ENCODE measurements around the gene MPC1.
"Not testable (repeated sequence)": the region's sequence is repeated elsewhere in the genome, so short reads cannot be mapped to it uniquely, and the experiment has no call there.

MPC1 gene

DNA sequence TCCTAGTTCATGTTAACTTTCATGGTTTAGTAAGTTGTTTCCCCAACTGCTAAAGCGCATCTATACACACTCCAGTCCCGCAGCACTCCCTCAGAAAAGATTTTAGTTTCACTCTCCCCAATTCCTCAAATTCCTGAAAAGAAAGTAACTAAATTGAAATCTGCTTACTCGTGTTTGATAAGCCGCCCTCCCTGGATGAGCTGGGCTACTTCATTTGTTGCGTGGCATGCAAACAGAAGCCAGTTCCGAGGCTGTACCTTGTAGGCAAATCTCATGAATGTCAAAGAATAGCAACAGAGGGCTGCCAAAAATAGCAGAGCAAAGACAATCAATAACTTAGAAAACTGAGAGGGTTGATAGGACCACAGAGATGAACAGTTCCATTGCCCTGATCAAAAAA is 16.9 kb downstream of the MPC1 start:
- Histone ChIP-seq H3K9ac (ENCODE audit: low read depth in 1 of 2, low read length in 2 of 2) (no peak overlapping the region), H3K36me3 (ENCODE audit: control insufficient read depth in 2 of 2, insufficient read depth in 2 of 2, low read length in 2 of 2) (peaks cover 21 to 29% of the 10 kb centered on the region in 2 donors), H3K9me3 (ENCODE audit: control insufficient read depth in 2 of 2, low read length in 2 of 2) (no peaks in the 10 kb centered on the region), H3K4me3 (ENCODE audit: low read length in 2 of 2) (no peak overlapping the region), H3K27ac (ENCODE audit: low read depth in 2 of 2, low read length in 2 of 2) (no peak overlapping the region), H3K27me3 (ENCODE audit: control insufficient read depth in 2 of 2, insufficient read depth in 2 of 2, low read length in 2 of 2) (no peaks in the 10 kb centered on the region), H3K4me1 (ENCODE audit: control insufficient read depth in 2 of 2, insufficient read depth in 2 of 2, low read length in 2 of 2) (peaks cover 0 to 2% of the 10 kb centered on the region in 2 donors)

GRCh38 chr6:166365221-166365620 is 17.5 kb downstream of the MPC1 start:
- H3K9me3 ChIP-seq (ENCODE audit: control insufficient read depth in 2 of 2, low read length in 2 of 2): no peaks in the 10 kb centered on the region
- H3K9ac ChIP-seq (ENCODE audit: low read depth in 1 of 2, low read length in 2 of 2): no peak overlapping the region
- no peaks in the 10 kb centered on the region for H3K27me3 ChIP-seq (ENCODE audit: control insufficient read depth in 2 of 2, insufficient read depth in 2 of 2, low read length in 2 of 2)
- H3K36me3 ChIP-seq (ENCODE audit: control insufficient read depth in 2 of 2, insufficient read depth in 2 of 2, low read length in 2 of 2): peaks cover 21 to 29% of the 10 kb centered on the region in 2 donors
- no peak overlapping the region for H3K27ac ChIP-seq (ENCODE audit: low read depth in 2 of 2, low read length in 2 of 2)
- no peak overlapping the region for H3K4me3 ChIP-seq (ENCODE audit: low read length in 2 of 2)
- H3K4me1 ChIP-seq (ENCODE audit: control insufficient read depth in 2 of 2, insufficient read depth in 2 of 2, low read length in 2 of 2): peaks cover 0 to 2% of the 10 kb centered on the region in 2 donors

GRCh38 chr6:166364456-166364855 is 18.3 kb downstream of the MPC1 start:
- H3K4me3 ChIP-seq (ENCODE audit: low read length in 2 of 2): no peak overlapping the region
- H3K9me3 ChIP-seq (ENCODE audit: control insufficient read depth in 2 of 2, low read length in 2 of 2): no peaks in the 10 kb centered on the region
- peaks cover 21 to 29% of the 10 kb centered on the region in 2 donors for H3K36me3 ChIP-seq (ENCODE audit: control insufficient read depth in 2 of 2, insufficient read depth in 2 of 2, low read length in 2 of 2)
- no peak overlapping the region for H3K9ac ChIP-seq (ENCODE audit: low read depth in 1 of 2, low read length in 2 of 2)
- H3K27me3 ChIP-seq (ENCODE audit: control insufficient read depth in 2 of 2, insufficient read depth in 2 of 2, low read length in 2 of 2): no peaks in the 10 kb centered on the region
- no peak overlapping the region for H3K27ac ChIP-seq (ENCODE audit: low read depth in 2 of 2, low read length in 2 of 2)
- H3K4me1 ChIP-seq (ENCODE audit: control insufficient read depth in 2 of 2, insufficient read depth in 2 of 2, low read length in 2 of 2): peaks cover 0 to 2% of the 10 kb centered on the region in 2 donors

DNA sequence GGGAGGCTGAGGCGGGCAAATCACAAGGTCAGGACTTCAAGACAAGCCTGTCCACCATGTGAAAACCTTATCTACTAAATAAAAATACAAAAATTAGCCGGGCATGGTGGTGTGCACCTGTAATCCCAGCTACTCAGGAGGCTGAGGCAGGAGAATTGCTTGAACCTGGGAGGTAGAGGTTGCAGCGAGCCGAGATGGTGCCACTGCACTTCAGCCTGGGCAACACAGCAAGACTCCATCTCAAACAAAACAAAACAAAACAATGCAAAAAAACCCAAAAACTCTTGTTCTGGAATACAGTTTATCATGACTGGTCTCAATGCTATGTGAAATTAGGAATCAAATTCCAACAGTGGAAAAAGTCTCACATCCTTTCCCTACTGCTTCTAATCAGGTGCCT is 20.3 kb downstream of the MPC1 start:
- not testable (repeated sequence) for H3K27me3 ChIP-seq (ENCODE audit: control insufficient read depth in 2 of 2, insufficient read depth in 2 of 2, low read length in 2 of 2); H3K27ac ChIP-seq (ENCODE audit: low read depth in 2 of 2, low read length in 2 of 2); H3K4me3 ChIP-seq (ENCODE audit: low read length in 2 of 2); H3K4me1 ChIP-seq (ENCODE audit: control insufficient read depth in 2 of 2, insufficient read depth in 2 of 2, low read length in 2 of 2); H3K9me3 ChIP-seq (ENCODE audit: control insufficient read depth in 2 of 2, low read length in 2 of 2); H3K9ac ChIP-seq (ENCODE audit: low read depth in 1 of 2, low read length in 2 of 2)
- H3K36me3 ChIP-seq (ENCODE audit: control insufficient read depth in 2 of 2, insufficient read depth in 2 of 2, low read length in 2 of 2): peaks cover 21 to 27% of the 10 kb centered on the region in 2 donors

- Histone ChIP-seq H3K36me3 (ENCODE audit: control insufficient read depth in 2 of 2, insufficient read depth in 2 of 2, low read length in 2 of 2) (peaks cover 21% of the 10 kb centered on the region in 2 donors), H3K9me3 (ENCODE audit: control insufficient read depth in 2 of 2, low read length in 2 of 2) (no peaks in the 10 kb centered on the region), H3K9ac (ENCODE audit: low read depth in 1 of 2, low read length in 2 of 2) (no peak overlapping the region), H3K27ac (ENCODE audit: low read depth in 2 of 2, low read length in 2 of 2) (no peak overlapping the region), H3K4me1 (ENCODE audit: control insufficient read depth in 2 of 2, insufficient read depth in 2 of 2, low read length in 2 of 2) (peaks cover 0 to 2% of the 10 kb centered on the region in 2 donors), H3K4me3 (ENCODE audit: low read length in 2 of 2) (no peak overlapping the region), H3K27me3 (ENCODE audit: control insufficient read depth in 2 of 2, insufficient read depth in 2 of 2, low read length in 2 of 2) (no peaks in the 10 kb centered on the region)
These were observed 21.7 kb downstream of the MPC1 start for GRCh38 chr6:166361077-166361429.

DNA sequence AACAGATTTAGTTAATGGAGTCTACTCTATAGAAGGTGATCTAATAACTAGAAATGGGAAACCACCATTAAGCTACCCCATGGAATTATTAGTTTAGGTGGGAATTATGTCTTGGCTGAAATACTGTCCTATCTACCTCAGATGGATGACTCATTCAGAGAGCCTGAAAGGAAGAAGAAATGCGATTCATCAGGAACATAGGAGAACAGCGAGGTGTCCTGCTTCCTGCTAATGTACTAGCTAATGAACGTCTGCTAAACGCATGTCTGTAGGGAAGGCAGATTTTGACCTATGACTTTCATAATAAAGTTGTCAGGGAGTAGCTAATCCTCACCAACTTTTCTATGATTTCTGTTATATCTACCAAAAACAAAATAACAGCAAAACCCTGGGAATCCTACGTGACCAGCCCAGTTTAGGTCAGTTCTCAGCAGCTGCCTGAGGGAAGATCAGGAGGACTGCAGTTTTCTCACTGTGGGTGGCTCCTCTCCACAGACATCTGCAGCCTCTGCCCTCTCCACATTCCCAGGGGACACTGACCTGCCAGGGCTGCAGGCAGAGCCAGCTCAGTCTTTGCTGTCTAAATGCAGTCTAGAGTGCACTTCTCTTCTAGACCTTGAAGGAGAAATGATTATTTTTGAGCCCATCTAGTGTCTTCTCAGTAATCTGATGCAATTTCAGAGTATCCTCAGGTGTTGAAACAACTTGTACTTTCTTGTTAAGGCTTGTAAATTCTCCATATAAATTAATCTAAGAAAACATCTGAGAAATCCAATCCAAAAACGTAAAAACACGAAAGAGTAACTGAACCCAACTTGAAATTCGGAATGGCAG is 22.3 kb downstream of the MPC1 start:
- peaks cover 0 to 2% of the 10 kb centered on the region in 2 donors for H3K4me1 ChIP-seq (ENCODE audit: control insufficient read depth in 2 of 2, insufficient read depth in 2 of 2, low read length in 2 of 2)
- peaks cover 16 to 18% of the 10 kb centered on the region in 2 donors for H3K36me3 ChIP-seq (ENCODE audit: control insufficient read depth in 2 of 2, insufficient read depth in 2 of 2, low read length in 2 of 2)
- no peak overlapping the region for H3K9ac ChIP-seq (ENCODE audit: low read depth in 1 of 2, low read length in 2 of 2)
- no peaks in the 10 kb centered on the region for H3K9me3 ChIP-seq (ENCODE audit: control insufficient read depth in 2 of 2, low read length in 2 of 2)
- H3K27me3 ChIP-seq (ENCODE audit: control insufficient read depth in 2 of 2, insufficient read depth in 2 of 2, low read length in 2 of 2): no peaks in the 10 kb centered on the region
- no peak overlapping the region for H3K4me3 ChIP-seq (ENCODE audit: low read length in 2 of 2)
- no peak overlapping the region for H3K27ac ChIP-seq (ENCODE audit: low read depth in 2 of 2, low read length in 2 of 2)

DNA sequence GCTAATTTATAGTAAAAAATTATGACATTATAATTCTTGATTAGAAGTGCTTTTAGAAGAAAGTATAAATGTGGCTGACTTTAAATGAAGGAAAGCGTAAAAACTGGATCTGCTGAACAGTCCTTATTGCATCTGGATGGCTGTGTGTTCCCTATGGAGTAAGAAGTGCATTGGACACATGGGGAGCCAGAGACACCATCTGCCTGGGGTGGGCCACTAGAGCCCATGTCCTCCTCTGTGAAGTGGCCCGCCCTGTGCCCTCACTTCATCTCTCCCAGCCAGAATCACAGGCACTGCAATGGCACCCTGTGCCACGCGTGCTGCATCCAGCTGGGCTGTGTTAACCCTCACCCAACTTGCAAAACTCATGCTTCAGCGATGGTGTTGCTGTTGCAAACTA is 27.2 kb downstream of the MPC1 start:
- H3K4me3 ChIP-seq (ENCODE audit: low read length in 2 of 2): no peak overlapping the region

GRCh38 chr6:166354965-166355364 is 27.8 kb downstream of the MPC1 start:
- H3K9me3 ChIP-seq (ENCODE audit: control insufficient read depth in 2 of 2, low read length in 2 of 2): no peaks in the 10 kb centered on the region
- H3K27me3 ChIP-seq (ENCODE audit: control insufficient read depth in 2 of 2, insufficient read depth in 2 of 2, low read length in 2 of 2): no peaks in the 10 kb centered on the region
- H3K9ac ChIP-seq (ENCODE audit: low read depth in 1 of 2, low read length in 2 of 2): no peak overlapping the region
- no peaks in the 10 kb centered on the region for H3K36me3 ChIP-seq (ENCODE audit: control insufficient read depth in 2 of 2, insufficient read depth in 2 of 2, low read length in 2 of 2)
- peaks cover 0 to 10% of the 10 kb centered on the region in 2 donors for H3K4me1 ChIP-seq (ENCODE audit: control insufficient read depth in 2 of 2, insufficient read depth in 2 of 2, low read length in 2 of 2)
- H3K4me3 ChIP-seq (ENCODE audit: low read length in 2 of 2): no peak overlapping the region
- H3K27ac ChIP-seq (ENCODE audit: low read depth in 2 of 2, low read length in 2 of 2): no peak overlapping the region

More for the DNA sequence above, 27.2 kb downstream of the MPC1 start:
- Histone ChIP-seq H3K9ac (ENCODE audit: low read depth in 1 of 2, low read length in 2 of 2) (no peak overlapping the region), H3K9me3 (ENCODE audit: control insufficient read depth in 2 of 2, low read length in 2 of 2) (no peaks in the 10 kb centered on the region), H3K4me1 (ENCODE audit: control insufficient read depth in 2 of 2, insufficient read depth in 2 of 2, low read length in 2 of 2) (peaks cover 0 to 10% of the 10 kb centered on the region in 2 donors), H3K27me3 (ENCODE audit: control insufficient read depth in 2 of 2, insufficient read depth in 2 of 2, low read length in 2 of 2) (no peaks in the 10 kb centered on the region), H3K27ac (ENCODE audit: low read depth in 2 of 2, low read length in 2 of 2) (no peak overlapping the region), H3K36me3 (ENCODE audit: control insufficient read depth in 2 of 2, insufficient read depth in 2 of 2, low read length in 2 of 2) (no peaks in the 10 kb centered on the region)

DNA sequence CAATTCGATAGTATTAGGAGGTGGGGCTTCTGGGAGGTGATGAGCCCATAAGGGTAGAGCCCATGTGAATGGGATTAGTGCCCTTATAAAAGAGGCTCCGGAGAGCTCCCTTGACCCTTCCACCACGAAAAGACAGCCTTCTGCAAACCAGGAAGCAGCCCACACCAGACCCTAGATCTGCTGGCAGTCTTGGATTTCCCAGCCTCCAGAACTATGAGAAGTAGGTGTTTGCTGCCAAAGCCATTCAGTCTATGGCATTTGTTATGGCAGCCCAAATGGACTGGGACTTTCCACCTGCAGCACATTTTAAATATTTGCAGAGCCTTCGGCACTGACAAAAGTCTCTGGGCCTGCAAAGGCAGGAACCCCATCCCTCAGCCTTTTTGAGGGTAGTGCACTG is 28.6 kb downstream of the MPC1 start:
- H3K27ac ChIP-seq (ENCODE audit: low read depth in 2 of 2, low read length in 2 of 2): no peak overlapping the region
- no peaks in the 10 kb centered on the region for H3K9me3 ChIP-seq (ENCODE audit: control insufficient read depth in 2 of 2, low read length in 2 of 2)
- H3K4me3 ChIP-seq (ENCODE audit: low read length in 2 of 2): no peak overlapping the region
- no peak overlapping the region for H3K9ac ChIP-seq (ENCODE audit: low read depth in 1 of 2, low read length in 2 of 2)
- peaks cover 0 to 10% of the 10 kb centered on the region in 2 donors for H3K4me1 ChIP-seq (ENCODE audit: control insufficient read depth in 2 of 2, insufficient read depth in 2 of 2, low read length in 2 of 2)
- H3K36me3 ChIP-seq (ENCODE audit: control insufficient read depth in 2 of 2, insufficient read depth in 2 of 2, low read length in 2 of 2): no peaks in the 10 kb centered on the region
- no peaks in the 10 kb centered on the region for H3K27me3 ChIP-seq (ENCODE audit: control insufficient read depth in 2 of 2, insufficient read depth in 2 of 2, low read length in 2 of 2)

GRCh38 chr6:166353507-166353906 is 29.2 kb downstream of the MPC1 start:
- Histone ChIP-seq H3K9me3 (ENCODE audit: control insufficient read depth in 2 of 2, low read length in 2 of 2) (no peaks in the 10 kb centered on the region), H3K4me3 (ENCODE audit: low read length in 2 of 2) (no peak overlapping the region), H3K27me3 (ENCODE audit: control insufficient read depth in 2 of 2, insufficient read depth in 2 of 2, low read length in 2 of 2) (no peaks in the 10 kb centered on the region), H3K27ac (ENCODE audit: low read depth in 2 of 2, low read length in 2 of 2) (no peak overlapping the region), H3K4me1 (ENCODE audit: control insufficient read depth in 2 of 2, insufficient read depth in 2 of 2, low read length in 2 of 2) (peaks cover 0 to 10% of the 10 kb centered on the region in 2 donors), H3K36me3 (ENCODE audit: control insufficient read depth in 2 of 2, insufficient read depth in 2 of 2, low read length in 2 of 2) (no peaks in the 10 kb centered on the region), H3K9ac (ENCODE audit: low read depth in 1 of 2, low read length in 2 of 2) (no peak overlapping the region)

All from mucosa of rectum (tissue), 2 donors.